WERI-Rb-1 (cell line): ENCODE data around the gene IQGAP3.

Source experiments
- DNase-seq: peaks from one replicate; pipeline ENCODE4 v3.0.0-alpha.2; 2020
- H3K27ac ChIP-seq: fragments of 250-450 bp; sonication (Bioruptor Pico); 2 replicates; pipeline ENCODE4 v1.5.1; 2020; ENCODE audit warnings: mild to moderate bottlenecking, moderate library complexity
- H3K27me3 ChIP-seq: fragments of 250-450 bp; sonication (Bioruptor Pico); 2 replicates; pipeline ENCODE4 v1.5.1; 2021; ENCODE audit warnings: mild to moderate bottlenecking, low read depth, moderate library complexity; ENCODE audit not compliant: insufficient read depth, severe bottlenecking
- H3K36me3 ChIP-seq: fragments of 250-450 bp; sonication (Bioruptor Pico); 2 replicates; pipeline ENCODE4 v1.5.1; 2020; ENCODE audit warnings: mild to moderate bottlenecking, moderate library complexity
- H3K4me3 ChIP-seq: 2 replicates; pipeline ENCODE4 v1.5.1; 2011; ENCODE audit warnings: low read depth, mild to moderate bottlenecking, control low read depth, low read length
- H3K9me3 ChIP-seq: fragments of 250-450 bp; sonication (Bioruptor Pico); 2 replicates; pipeline ENCODE4 v1.5.1; 2021; ENCODE audit warnings: mild to moderate bottlenecking, moderate library complexity; ENCODE audit not compliant: severe bottlenecking
- CTCF ChIP-seq: IDR thresholded peaks from 2 replicates; pipeline ENCODE4 v1.5.1; 2011; ENCODE audit warnings: low read depth, mild to moderate bottlenecking, control low read depth, inconsistent platforms, low read length

The IQGAP3 gene

GRCh38 chr1:156481527-156481926 lies 90.8 kb downstream of the IQGAP3 start:
- peaks cover 92% of the 10 kb centered on the region for H3K36me3 ChIP-seq

GRCh38 chr1:156480411-156481192 lies 91.8 kb downstream of the IQGAP3 start:
- H3K27ac ChIP-seq, result peak overlapping the region; percentile 15
- no peaks in the 10 kb centered on the region for H3K9me3 ChIP-seq
- peak; percentile 93 for DNase-seq
- no peak overlapping the region for H3K4me3 ChIP-seq
- peak; percentile 99 for TF ChIP-seq CTCF
- H3K27me3 ChIP-seq, result no peaks in the 10 kb centered on the region
- peaks cover 92% of the 10 kb centered on the region for H3K36me3 ChIP-seq

More at GRCh38 chr1:156481527-156481926, 90.8 kb downstream of the IQGAP3 start:
- Histone ChIP-seq H3K9me3 (no peaks in the 10 kb centered on the region), H3K27me3 (no peaks in the 10 kb centered on the region), H3K4me3 (no peak overlapping the region), H3K27ac (peak overlapping the region; percentile 15)
- no peak for DNase-seq
- TF ChIP-seq CTCF, result no peak

- no peak for DNase-seq
- H3K27me3 ChIP-seq, result no peaks in the 10 kb centered on the region
- no peaks in the 10 kb centered on the region for H3K9me3 ChIP-seq
- TF ChIP-seq CTCF, result peak; percentile 49
- no peak overlapping the region for H3K27ac ChIP-seq
- no peak overlapping the region for H3K4me3 ChIP-seq
- H3K36me3 ChIP-seq, result peaks cover 98% of the 10 kb centered on the region
Observed at GRCh38 chr1:156480016-156480370, 92.4 kb downstream of the IQGAP3 start.

GRCh38 chr1:156479093-156480015 lies 93.0 kb downstream of the IQGAP3 start:
- H3K9me3 ChIP-seq, result no peaks in the 10 kb centered on the region
- H3K27ac ChIP-seq, result no peak overlapping the region
- peaks cover 100% of the 10 kb centered on the region for H3K36me3 ChIP-seq
- TF ChIP-seq CTCF, result no peak
- no peak overlapping the region for H3K4me3 ChIP-seq
- no peaks in the 10 kb centered on the region for H3K27me3 ChIP-seq
- DNase-seq, result no peak

GRCh38 chr1:156478250-156478627 lies 94.1 kb downstream of the IQGAP3 start:
- H3K4me3 ChIP-seq, result no peak overlapping the region
- no peak overlapping the region for H3K27ac ChIP-seq
- no peaks in the 10 kb centered on the region for H3K27me3 ChIP-seq
- DNase-seq, result no peak
- no peaks in the 10 kb centered on the region for H3K9me3 ChIP-seq
- H3K36me3 ChIP-seq, result peaks cover 100% of the 10 kb centered on the region
- TF ChIP-seq CTCF, result no peak
